Erythroblast (primary cell): ENCODE results near the gene B3GNT9.

Source experiments
- GATA1 ChIP-seq: IDR thresholded peaks from 2 replicates; pipeline ENCODE4 v1.6.1; 2011; ENCODE audit warnings: low read depth, mild to moderate bottlenecking, control low read depth, low read length, moderate library complexity
- POLR2A ChIP-seq: IDR thresholded peaks from 2 replicates; pipeline ENCODE4 v1.6.1; 2011; ENCODE audit warnings: mild to moderate bottlenecking, low read length

DNA sequence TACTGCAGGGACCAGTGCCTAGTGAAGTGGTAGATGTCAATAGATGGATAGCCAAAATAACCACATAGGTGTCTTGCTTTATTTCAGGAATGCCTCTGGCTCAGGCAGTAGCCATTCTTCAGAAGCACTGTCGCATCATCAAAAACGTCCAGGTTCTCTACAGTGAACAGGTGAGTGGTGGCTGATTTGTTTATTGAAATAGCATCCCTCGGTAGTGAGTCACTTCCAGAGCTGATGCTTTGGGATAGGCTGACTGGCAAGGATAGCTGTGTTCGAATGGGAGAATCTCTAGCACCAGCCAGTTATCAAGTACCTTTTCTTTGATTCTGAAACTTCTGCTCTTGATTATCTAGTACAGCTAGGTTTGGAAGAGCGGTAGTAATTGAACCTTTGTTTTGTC, 30.8 kb downstream of the B3GNT9 start:
- TF ChIP-seq POLR2A (no peak), GATA1 (no peak)
